Neural progenitor cell (in vitro differentiated cells): Measurements from ENCODE around the gene SYMPK. TPM values are rescaled to one million over a fixed set of nuclear protein-coding genes. Genes with fewer than 3 reads are reported as not detected.
A peak's percentile ranks its signal among the peaks of the same experiment; 100 is the strongest.

Experiments used
- DNase-seq: peaks from one replicate; pipeline ENCODE4 v3.0.0-alpha.2; 2016; ENCODE audit warnings: low spot score
- H2AFZ ChIP-seq: fragments of 200-600 bp; sonication (generic); replicated peaks from 2 replicates; pipeline ENCODE4 v1.6.1; 2016; ENCODE audit warnings: antibody characterized with exemption
- H3F3A ChIP-seq: fragments of 200-600 bp; sonication (generic); 2 replicates; pipeline ENCODE4 v1.6.1; 2016; ENCODE audit warnings: antibody characterized with exemption, low read depth
- H3K27ac ChIP-seq: fragments of 200-600 bp; sonication (generic); 2 replicates; pipeline ENCODE4 v1.5.1; 2016; ENCODE audit warnings: mild to moderate bottlenecking
- H3K27me3 ChIP-seq: fragments of 200-600 bp; sonication (generic); 2 replicates; pipeline ENCODE4 v1.6.1; 2016; ENCODE audit warnings: mild to moderate bottlenecking, moderate library complexity
- H3K36me3 ChIP-seq: fragments of 200-600 bp; sonication (generic); 2 replicates; pipeline ENCODE4 v1.5.1; 2016
- H3K4me1 ChIP-seq: fragments of 200-600 bp; sonication (generic); 2 replicates; pipeline ENCODE4 v1.6.1; 2016; ENCODE audit warnings: mixed run types
- H3K4me2 ChIP-seq: fragments of 200-600 bp; sonication (generic); 2 replicates; pipeline ENCODE4 v1.6.1; 2016
- H3K4me3 ChIP-seq: fragments of 200-600 bp; sonication (generic); 2 replicates; pipeline ENCODE4 v1.5.1; 2016
- H3K79me2 ChIP-seq: fragments of 200-600 bp; sonication (generic); 2 replicates; pipeline ENCODE4 v1.6.1; 2016; ENCODE audit warnings: low read depth
- H3K9ac ChIP-seq: fragments of 200-600 bp; sonication (generic); 2 replicates; pipeline ENCODE4 v1.6.1; 2016
- H3K9me3 ChIP-seq: fragments of 200-600 bp; sonication (generic); 2 replicates; pipeline ENCODE4 v1.5.1; 2016; ENCODE audit warnings: low read depth
- H4K20me1 ChIP-seq: fragments of 200-600 bp; sonication (generic); 2 replicates; pipeline ENCODE4 v1.6.1; 2016; ENCODE audit warnings: low read depth
- H3K27ac Mint-ChIP-seq: 3 replicates; pipeline ENCODE4 v1.8.0; 2021; ENCODE audit warnings: mixed read lengths
- H3K27me3 Mint-ChIP-seq: 2 replicates; pipeline ENCODE4 v1.8.0; 2022; ENCODE audit warnings: low read depth, mild to moderate bottlenecking, inconsistent platforms, moderate library complexity, mixed read lengths; ENCODE audit not compliant: insufficient read depth
- H3K36me3 Mint-ChIP-seq: 3 replicates; pipeline ENCODE4 v1.8.0; 2021; ENCODE audit warnings: mixed read lengths
- H3K4me1 Mint-ChIP-seq: 3 replicates; pipeline ENCODE4 v1.8.0; 2021; ENCODE audit warnings: mixed read lengths
- H3K4me3 Mint-ChIP-seq: 3 replicates; pipeline ENCODE4 v1.8.0; 2021; ENCODE audit warnings: mild to moderate bottlenecking, moderate library complexity, mixed read lengths
- H3K9me3 Mint-ChIP-seq: 3 replicates; pipeline ENCODE4 v1.8.0; 2020; ENCODE audit warnings: mixed read lengths
- EZH2 ChIP-seq: fragments of 200-600 bp; sonication (generic); IDR thresholded peaks from 2 replicates; pipeline ENCODE4 v1.6.1; 2017; ENCODE audit warnings: antibody characterized with exemption, mild to moderate bottlenecking, moderate library complexity
- EZH2phosphoT487 ChIP-seq: fragments of 200-600 bp; sonication (generic); IDR thresholded peaks from 2 replicates; pipeline ENCODE4 v1.6.1; 2017; ENCODE audit warnings: antibody characterized with exemption
- total RNA-seq: library from RNA; depleted of rRNA; stranded (reverse); fragments of >200 nt; gene quantifications from 2 replicates; pipeline ENCODE4 v1.2.3, GENCODE V29; 2015; ENCODE audit warnings: low replicate concordance
- TF ChIP-seq, protein P1 (sequence below): fragments of 200-600 bp; sonication (generic); IDR thresholded peaks from 2 replicates; pipeline ENCODE4 v1.5.1; 2017; ENCODE audit warnings: antibody characterized with exemption, mild to moderate bottlenecking

The SYMPK gene
- total RNA-seq, 1 donor from 2014 or later = 38.3 TPM

GRCh38 chr19:45793178-45793564 lies 69.8 kb downstream of the SYMPK start:
- peaks cover 14% of the 10 kb centered on the region for H4K20me1 ChIP-seq
- no peaks in the 10 kb centered on the region for H3K36me3 ChIP-seq
- no peaks in the 10 kb centered on the region for H3K27me3 ChIP-seq
- peak overlapping the region; percentile 87 for H3K4me3 Mint-ChIP-seq
- DNase-seq = no peak
- H3K36me3 Mint-ChIP-seq = peaks cover 16% of the 10 kb centered on the region
- H3K79me2 ChIP-seq = peaks cover 28% of the 10 kb centered on the region
- H3K27ac ChIP-seq = no peak overlapping the region
- peaks cover 4% of the 10 kb centered on the region for H3F3A ChIP-seq
- peaks cover 14% of the 10 kb centered on the region for H3K27me3 Mint-ChIP-seq
- H3K4me1 ChIP-seq = peaks cover 9% of the 10 kb centered on the region
- H3K9me3 ChIP-seq = no peaks in the 10 kb centered on the region
- no peaks in the 10 kb centered on the region for H3K9me3 Mint-ChIP-seq
- H3K27ac Mint-ChIP-seq = peak overlapping the region; percentile 95
- H3K4me1 Mint-ChIP-seq = peaks cover 32% of the 10 kb centered on the region
- H3K4me3 ChIP-seq = no peak overlapping the region
- peak overlapping the region; percentile 37 for H2AFZ ChIP-seq
- TF ChIP-seq, protein P1, sequence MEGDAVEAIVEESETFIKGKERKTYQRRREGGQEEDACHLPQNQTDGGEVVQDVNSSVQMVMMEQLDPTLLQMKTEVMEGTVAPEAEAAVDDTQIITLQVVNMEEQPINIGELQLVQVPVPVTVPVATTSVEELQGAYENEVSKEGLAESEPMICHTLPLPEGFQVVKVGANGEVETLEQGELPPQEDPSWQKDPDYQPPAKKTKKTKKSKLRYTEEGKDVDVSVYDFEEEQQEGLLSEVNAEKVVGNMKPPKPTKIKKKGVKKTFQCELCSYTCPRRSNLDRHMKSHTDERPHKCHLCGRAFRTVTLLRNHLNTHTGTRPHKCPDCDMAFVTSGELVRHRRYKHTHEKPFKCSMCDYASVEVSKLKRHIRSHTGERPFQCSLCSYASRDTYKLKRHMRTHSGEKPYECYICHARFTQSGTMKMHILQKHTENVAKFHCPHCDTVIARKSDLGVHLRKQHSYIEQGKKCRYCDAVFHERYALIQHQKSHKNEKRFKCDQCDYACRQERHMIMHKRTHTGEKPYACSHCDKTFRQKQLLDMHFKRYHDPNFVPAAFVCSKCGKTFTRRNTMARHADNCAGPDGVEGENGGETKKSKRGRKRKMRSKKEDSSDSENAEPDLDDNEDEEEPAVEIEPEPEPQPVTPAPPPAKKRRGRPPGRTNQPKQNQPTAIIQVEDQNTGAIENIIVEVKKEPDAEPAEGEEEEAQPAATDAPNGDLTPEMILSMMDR = no peak
- no peak for TF ChIP-seq EZH2
- TF ChIP-seq EZH2phosphoT487 = no peak
- H3K4me2 ChIP-seq = peak overlapping the region; percentile 46
- no peak overlapping the region for H3K9ac ChIP-seq

DNA sequence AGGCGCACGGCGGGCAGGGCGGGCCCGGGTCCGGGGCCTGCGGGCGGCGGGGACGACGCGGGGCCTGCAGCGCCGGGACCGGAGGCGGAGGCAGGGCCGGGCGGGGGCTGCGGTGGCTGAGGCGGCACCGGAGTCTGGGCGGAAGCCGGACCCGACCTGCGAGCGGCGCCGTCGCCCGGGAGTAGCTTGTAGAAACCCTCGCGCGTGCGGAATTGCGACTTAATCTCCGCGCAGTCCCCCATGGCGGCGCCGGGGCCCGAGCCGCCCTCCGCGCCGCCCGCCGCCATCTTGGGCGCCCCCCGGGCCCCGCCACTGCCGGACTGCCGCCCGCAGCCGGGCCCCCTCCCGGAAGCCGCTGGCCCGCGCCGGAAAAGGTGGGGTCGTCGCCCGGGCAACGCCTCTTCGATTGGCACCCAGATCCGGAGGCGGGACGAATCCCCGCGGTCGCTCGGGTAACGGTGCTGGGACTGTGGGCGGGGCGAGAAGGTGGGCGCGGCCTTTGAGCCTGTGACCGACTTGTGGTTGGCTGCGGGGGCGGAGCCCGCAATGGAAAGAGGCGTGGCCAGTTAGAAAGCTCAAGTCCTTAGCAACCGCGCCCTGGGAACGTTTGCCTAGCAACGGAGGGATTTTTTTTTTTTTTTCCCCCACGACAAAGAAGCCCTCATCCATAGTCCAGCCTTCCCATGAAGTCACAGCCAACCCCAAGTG lies 70.3 kb downstream of the SYMPK start, which contains the start of gene DMWD:
DMWD (minus strand) TSS at position 376 of the 708 bp plus-strand sequence; CDS start at position 287, 89 bp downstream.
- H3K4me3 ChIP-seq = peak within 1 kb of the TSS; percentile 100
- H3K36me3 Mint-ChIP-seq = peaks cover 19% of the 10 kb centered on the region
- TF ChIP-seq EZH2 = no peak
- no peak for TF ChIP-seq EZH2phosphoT487
- TF ChIP-seq, protein P1 = no peak

GRCh38 chr19:45791744-45792469 lies 71.0 kb downstream of the SYMPK start:
- Mint-ChIP-seq H3K4me3 (peak overlapping the region; percentile 98), H3K4me1 (peaks cover 32% of the 10 kb centered on the region), H3K27me3 (peaks cover 18% of the 10 kb centered on the region), H3K27ac (peak overlapping the region; percentile 85), H3K36me3 (peaks cover 23% of the 10 kb centered on the region), H3K9me3 (no peaks in the 10 kb centered on the region)
- no peak overlapping the region for H3K27ac ChIP-seq
- DNase-seq = no peak
- peak overlapping the region; percentile 99 for H3K4me2 ChIP-seq
- no peaks in the 10 kb centered on the region for H3K9me3 ChIP-seq
- peaks cover 9% of the 10 kb centered on the region for H3K4me1 ChIP-seq
- H3K27me3 ChIP-seq = no peaks in the 10 kb centered on the region
- H3F3A ChIP-seq = peaks cover 4% of the 10 kb centered on the region
- H4K20me1 ChIP-seq = peaks cover 14% of the 10 kb centered on the region
- H3K4me3 ChIP-seq = peak overlapping the region; percentile 100
- H3K36me3 ChIP-seq = no peaks in the 10 kb centered on the region
- TF ChIP-seq, protein P1 = no peak
- TF ChIP-seq EZH2 (no peak), EZH2phosphoT487 (no peak)
- peaks cover 28% of the 10 kb centered on the region for H3K79me2 ChIP-seq
- H2AFZ ChIP-seq = no peak overlapping the region
- peak overlapping the region; percentile 87 for H3K9ac ChIP-seq

More for the DNA sequence above, 70.3 kb downstream of the SYMPK start, which contains the start of gene DMWD:
- Histone ChIP-seq H3F3A (peaks cover 4% of the 10 kb centered on the region), H3K36me3 (no peaks in the 10 kb centered on the region), H3K27me3 (no peaks in the 10 kb centered on the region), H3K9me3 (no peaks in the 10 kb centered on the region), H3K4me2 (peak within 1 kb of the TSS; percentile 99), H3K79me2 (peaks cover 28% of the 10 kb centered on the region), H2AFZ (peak within 1 kb of the TSS; percentile 37), H3K9ac (peak within 1 kb of the TSS; percentile 87), H3K4me1 (peaks cover 9% of the 10 kb centered on the region), H3K27ac (no peak within 1 kb of the TSS), H4K20me1 (peaks cover 14% of the 10 kb centered on the region)
- Mint-ChIP-seq H3K27me3 (peaks cover 16% of the 10 kb centered on the region), H3K9me3 (no peaks in the 10 kb centered on the region), H3K27ac (peak within 1 kb of the TSS; percentile 95), H3K4me1 (peaks cover 32% of the 10 kb centered on the region), H3K4me3 (peak within 1 kb of the TSS; percentile 98)
- peak; percentile 100 for DNase-seq
